ENCODE results near the gene FOXF2.

DNA sequence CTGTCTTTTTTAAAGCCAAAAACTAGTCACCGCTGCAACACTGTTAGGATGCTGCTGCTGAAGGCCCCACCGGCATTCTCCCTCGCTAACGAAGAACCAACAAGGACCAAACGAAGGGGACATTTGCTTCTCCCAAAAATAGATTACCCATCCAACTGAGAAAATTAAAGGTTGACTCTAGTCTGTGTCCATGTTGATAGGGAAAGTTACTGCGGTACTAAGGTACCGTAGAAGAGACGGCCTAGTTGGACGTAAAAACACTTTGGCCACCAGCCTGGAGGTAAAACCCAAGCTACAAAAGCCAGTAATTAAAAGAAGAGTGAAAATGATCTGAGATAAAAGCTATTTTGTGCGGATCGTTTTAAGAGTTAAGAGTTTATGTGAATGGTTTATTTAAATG lies 11.8 kb upstream of the FOXF2 start:
- TF ChIP-seq EP300 (IDR thresholded peaks at IDR 0.05; ENCODE audit: borderline replicate concordance in 1 of 2, control insufficient read depth in 1 of 2, low read depth in 2 of 2, low read length in 2 of 2) (no peak), EZH2 (IDR thresholded peaks at IDR 0.05; ENCODE audit: borderline replicate concordance, control insufficient read depth, low read depth, low read length) (no peak), ZNF274 (IDR thresholded peaks at IDR 0.05; ENCODE audit: insufficient read depth, insufficient read length) (no peak), POLR2AphosphoS5 (IDR thresholded peaks at IDR 0.05; ENCODE audit: low read length) (no peak), SMAD5 (IDR thresholded peaks at IDR 0.05; ENCODE audit: low read depth) (no peak), RAD21 (IDR thresholded peaks at IDR 0.05; ENCODE audit: insufficient read depth, low read depth, low read length) (no peak), MXI1 (IDR thresholded peaks at IDR 0.05; ENCODE audit: low read depth, low read length) (no peak), CHD1 (IDR thresholded peaks at IDR 0.05; ENCODE audit: low read depth, low read length) (no peak), NFYB (IDR thresholded peaks at IDR 0.05; ENCODE audit: insufficient read depth, low read depth, low read length) (no peak), POLR2A (IDR thresholded peaks at IDR 0.05; ENCODE audit: low read depth, low read length) (no peak)
- TF ChIP-seq, protein P1, sequence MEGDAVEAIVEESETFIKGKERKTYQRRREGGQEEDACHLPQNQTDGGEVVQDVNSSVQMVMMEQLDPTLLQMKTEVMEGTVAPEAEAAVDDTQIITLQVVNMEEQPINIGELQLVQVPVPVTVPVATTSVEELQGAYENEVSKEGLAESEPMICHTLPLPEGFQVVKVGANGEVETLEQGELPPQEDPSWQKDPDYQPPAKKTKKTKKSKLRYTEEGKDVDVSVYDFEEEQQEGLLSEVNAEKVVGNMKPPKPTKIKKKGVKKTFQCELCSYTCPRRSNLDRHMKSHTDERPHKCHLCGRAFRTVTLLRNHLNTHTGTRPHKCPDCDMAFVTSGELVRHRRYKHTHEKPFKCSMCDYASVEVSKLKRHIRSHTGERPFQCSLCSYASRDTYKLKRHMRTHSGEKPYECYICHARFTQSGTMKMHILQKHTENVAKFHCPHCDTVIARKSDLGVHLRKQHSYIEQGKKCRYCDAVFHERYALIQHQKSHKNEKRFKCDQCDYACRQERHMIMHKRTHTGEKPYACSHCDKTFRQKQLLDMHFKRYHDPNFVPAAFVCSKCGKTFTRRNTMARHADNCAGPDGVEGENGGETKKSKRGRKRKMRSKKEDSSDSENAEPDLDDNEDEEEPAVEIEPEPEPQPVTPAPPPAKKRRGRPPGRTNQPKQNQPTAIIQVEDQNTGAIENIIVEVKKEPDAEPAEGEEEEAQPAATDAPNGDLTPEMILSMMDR (IDR thresholded peaks at IDR 0.05 in 2 of 3, conservative IDR thresholded peaks at IDR 0.05 in 1 of 3; ENCODE audit: control insufficient read depth in 2 of 3, extremely low read depth in 1 of 3, insufficient read depth in 1 of 3, low read depth in 3 of 3, low read length in 3 of 3): no peak
- TF ChIP-seq, protein P2, sequence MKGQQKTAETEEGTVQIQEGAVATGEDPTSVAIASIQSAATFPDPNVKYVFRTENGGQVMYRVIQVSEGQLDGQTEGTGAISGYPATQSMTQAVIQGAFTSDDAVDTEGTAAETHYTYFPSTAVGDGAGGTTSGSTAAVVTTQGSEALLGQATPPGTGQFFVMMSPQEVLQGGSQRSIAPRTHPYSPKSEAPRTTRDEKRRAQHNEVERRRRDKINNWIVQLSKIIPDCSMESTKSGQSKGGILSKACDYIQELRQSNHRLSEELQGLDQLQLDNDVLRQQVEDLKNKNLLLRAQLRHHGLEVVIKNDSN (IDR thresholded peaks at IDR 0.05; ENCODE audit: borderline replicate concordance, extremely low read length, insufficient read depth, low read depth, low read length): no peak
- TF ChIP-seq, protein P3, sequence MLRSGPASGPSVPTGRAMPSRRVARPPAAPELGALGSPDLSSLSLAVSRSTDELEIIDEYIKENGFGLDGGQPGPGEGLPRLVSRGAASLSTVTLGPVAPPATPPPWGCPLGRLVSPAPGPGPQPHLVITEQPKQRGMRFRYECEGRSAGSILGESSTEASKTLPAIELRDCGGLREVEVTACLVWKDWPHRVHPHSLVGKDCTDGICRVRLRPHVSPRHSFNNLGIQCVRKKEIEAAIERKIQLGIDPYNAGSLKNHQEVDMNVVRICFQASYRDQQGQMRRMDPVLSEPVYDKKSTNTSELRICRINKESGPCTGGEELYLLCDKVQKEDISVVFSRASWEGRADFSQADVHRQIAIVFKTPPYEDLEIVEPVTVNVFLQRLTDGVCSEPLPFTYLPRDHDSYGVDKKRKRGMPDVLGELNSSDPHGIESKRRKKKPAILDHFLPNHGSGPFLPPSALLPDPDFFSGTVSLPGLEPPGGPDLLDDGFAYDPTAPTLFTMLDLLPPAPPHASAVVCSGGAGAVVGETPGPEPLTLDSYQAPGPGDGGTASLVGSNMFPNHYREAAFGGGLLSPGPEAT (IDR thresholded peaks at IDR 0.05; ENCODE audit: low read depth): no peak
